C1 segment of cervical spinal cord (tissue), 14 donors: ENCODE data around the gene FIBCD1.
A peak's percentile ranks its signal among the peaks of the same experiment; 100 is the strongest.
"Not testable (repeated sequence)": the region's sequence is repeated elsewhere in the genome, so short reads cannot be mapped to it uniquely, and the experiment has no call there.

Experiments used
- DNase-seq, 14 donors: peaks; one replicate each; lab custom pipeline; 2025; lab: John Stamatoyannopoulos, UW

Gene FIBCD1

GRCh38 chr9:130922893-130923610 lies 16.0 kb downstream of the FIBCD1 start:
- DNase-seq, result no peak

DNA sequence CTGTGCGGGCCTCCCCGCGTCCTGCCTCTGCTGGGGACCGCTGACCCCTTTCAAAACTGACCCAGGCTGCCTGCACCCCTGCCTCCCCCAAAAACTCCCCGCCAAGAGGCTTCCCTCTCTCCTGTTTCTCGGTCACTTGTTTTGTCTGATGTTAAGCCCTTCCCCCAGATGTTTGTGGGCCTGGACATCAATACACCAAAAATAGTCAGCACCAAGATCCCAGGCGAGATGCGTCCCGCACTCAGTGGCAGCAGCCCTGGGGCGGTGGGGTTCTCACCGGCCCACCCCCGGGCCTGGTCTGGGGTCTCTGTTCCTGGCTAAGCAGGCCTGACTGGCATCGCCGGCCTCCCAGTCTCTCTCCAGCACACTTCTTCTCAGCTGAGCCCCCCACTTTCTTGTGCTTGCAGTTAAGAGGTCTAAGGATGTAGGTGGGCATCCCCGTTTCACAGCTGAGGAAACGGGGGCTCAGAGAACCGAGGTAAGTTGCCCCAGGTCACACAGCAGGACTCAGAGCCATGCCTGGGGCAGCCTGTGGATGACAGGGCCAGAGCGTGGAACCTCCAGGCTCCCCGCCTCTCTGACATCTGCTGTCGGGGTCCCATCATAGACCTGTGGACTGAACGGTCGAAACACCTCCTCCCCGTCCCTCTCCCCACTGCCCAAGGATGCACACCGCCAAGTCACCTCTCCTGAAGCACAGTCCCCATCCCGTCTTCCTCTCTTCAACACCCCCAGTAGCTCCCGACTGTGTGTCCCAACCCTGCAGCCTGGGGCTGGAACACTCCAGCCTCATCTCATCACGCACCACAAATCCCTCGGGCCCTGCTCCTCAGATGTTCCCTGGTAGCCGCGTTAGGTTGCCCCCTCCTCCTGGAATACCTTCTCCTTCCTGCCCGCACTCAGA lies 16.8 kb downstream of the FIBCD1 start:
- no peak for DNase-seq

- DNase-seq, result no peak
Measured at GRCh38 chr9:130921300-130921988, 17.6 kb downstream of the FIBCD1 start.

DNA sequence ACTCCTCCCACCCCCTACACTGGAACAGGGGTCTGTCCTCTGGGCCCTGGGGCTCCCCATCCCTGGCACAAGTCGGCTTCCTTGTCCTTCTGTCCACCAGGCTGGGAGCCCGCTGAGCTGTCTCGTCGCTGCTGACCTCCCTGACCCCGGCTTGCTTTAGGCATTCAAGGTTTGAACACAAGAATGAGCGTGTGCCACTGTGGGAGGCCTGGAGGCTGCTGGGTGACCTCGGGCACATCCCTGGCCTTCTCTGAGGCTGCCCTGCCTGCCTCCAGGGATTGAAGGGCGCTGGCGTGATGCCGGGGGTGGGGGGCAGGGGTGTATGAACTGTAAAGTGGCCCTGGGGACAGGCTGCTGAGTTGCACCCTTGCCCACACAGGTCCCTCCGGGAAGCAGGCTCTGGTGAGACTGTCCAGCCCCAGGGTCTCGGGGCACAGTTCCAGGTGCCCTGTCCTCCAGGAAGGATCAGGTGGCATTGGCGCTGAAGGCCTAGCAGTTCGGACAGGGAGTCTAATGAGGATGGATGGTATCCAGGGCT lies 18.2 kb downstream of the FIBCD1 start:
- no peak for DNase-seq

- no peak for DNase-seq
Measured at GRCh38 chr9:130920233-130920632, 18.8 kb downstream of the FIBCD1 start.

- no peak for DNase-seq
Measured at GRCh38 chr9:130919559-130920145, 19.4 kb downstream of the FIBCD1 start.

GRCh38 chr9:130918826-130919558 lies 20.1 kb downstream of the FIBCD1 start:
- peak in 7 of 14 donors; percentile 9 to 55 (median 37) for DNase-seq

DNA sequence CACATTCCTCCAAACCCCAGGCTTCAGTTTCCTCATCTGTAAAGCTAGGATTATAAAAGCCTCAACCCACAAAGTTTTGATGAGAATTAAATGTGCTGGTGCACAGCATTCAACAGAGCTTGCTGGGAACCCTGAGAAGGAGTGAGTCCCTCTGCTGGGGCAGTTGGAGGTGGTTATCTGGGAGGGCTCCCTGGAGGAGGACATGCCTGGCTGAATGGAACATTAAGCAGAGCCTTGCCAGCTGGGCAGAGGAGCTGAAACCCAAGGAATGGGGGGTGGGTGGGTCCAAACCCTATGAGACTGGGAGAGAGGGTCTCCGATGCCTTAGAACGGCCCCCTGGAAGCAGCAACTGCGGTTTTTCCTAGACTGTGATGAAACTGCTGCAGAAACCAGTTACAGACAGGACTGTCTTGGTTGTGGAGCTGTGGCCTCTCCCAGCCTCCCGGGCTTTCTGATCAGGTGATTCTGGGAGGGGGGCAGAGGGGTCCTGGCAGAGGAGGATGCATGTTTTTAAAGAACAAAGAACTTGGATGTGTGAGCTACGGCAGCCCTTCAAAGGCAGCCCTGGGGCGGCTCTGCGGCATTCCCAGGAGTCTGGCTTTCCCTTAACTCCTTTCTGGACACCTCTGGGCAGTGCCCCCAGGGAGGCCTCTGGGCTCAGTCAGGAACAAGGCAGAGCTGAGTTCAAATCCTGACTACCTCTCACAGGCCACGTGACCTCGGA lies 20.8 kb downstream of the FIBCD1 start:
- peak in 1 of 14 donors; percentile 45 for DNase-seq

DNA sequence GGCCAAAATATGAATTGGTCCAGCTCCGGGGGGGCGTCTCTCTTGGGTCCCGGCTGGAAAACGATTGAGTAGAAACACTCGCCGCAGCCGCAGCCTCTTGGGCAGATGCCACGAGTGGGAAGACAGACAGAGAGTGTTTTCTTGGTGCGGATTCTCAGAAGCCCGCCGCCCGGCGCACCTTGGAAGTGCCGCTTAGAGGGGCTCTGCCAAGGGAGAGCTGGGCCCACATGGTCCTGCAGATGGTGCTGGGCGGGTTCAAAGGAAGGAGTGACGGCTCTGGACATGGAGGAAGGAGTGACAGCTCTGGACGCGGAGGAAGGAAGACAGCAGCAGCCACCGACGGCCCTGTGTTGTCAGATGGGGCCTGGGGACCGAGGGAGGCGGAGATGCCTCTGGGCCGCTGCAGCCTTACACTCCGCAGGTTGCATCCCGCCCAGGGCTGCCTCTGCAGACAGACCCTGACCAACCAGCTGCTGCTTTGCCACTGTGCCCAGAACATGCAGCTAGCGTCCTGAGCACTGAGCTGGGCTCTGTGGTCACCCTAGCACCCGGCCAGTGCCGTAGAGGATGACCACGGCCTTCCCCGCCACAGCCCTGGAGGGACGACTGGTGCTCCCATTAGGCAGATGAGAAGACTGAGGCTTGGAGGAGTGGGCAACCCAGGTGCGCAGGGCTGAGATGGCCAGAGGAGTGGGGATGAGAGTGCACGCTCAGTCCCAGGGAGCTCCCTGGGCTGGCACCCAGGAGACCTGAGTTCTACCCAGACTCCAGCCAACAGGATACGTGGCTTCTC lies 21.7 kb downstream of the FIBCD1 start:
- DNase-seq, result no peak

GRCh38 chr9:130915096-130915447 lies 24.0 kb downstream of the FIBCD1 start:
- DNase-seq, result no peak

- DNase-seq, result no peak
Measured at GRCh38 chr9:130914417-130915095, 24.5 kb downstream of the FIBCD1 start.

DNA sequence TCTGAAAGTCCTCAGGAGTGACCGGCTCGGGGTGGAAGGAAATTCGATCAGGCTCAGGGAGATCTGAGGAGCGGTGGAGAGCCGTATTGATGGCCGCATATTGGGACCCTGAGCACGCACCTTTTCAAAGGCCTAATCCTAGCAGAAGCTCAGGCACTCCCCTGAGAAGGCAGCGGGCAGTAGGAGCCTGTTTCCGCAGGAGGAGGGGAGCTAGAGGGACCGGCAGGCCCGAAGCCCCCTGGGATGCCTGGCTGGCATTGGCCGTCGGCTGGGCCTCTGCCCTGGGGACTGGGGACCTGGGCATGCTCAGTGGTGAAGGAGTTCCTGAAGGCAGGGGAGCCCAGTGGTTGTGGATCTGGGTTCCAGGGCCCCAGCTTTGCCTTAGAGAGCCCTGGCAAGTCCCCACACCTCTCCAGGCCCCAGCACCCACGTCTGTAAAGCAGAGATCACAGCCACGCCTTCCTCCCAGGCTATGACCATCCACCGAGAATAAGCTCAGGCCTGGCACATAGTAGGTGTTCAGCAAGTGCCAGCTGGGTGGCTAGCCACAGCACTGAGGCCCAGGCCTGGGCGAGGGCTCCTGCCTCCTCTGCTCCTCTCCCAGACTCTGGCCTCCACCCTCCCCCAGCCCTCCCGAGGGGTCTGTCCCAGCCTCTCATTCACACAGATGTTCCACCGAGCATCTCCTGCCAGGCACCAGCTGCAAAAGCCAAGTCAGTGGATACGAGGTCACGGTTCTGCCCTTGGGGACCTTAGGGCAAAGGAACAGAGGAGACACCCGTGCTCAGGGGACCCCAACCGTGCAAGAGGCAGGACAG lies 25.2 kb downstream of the FIBCD1 start:
- no peak for DNase-seq

DNA sequence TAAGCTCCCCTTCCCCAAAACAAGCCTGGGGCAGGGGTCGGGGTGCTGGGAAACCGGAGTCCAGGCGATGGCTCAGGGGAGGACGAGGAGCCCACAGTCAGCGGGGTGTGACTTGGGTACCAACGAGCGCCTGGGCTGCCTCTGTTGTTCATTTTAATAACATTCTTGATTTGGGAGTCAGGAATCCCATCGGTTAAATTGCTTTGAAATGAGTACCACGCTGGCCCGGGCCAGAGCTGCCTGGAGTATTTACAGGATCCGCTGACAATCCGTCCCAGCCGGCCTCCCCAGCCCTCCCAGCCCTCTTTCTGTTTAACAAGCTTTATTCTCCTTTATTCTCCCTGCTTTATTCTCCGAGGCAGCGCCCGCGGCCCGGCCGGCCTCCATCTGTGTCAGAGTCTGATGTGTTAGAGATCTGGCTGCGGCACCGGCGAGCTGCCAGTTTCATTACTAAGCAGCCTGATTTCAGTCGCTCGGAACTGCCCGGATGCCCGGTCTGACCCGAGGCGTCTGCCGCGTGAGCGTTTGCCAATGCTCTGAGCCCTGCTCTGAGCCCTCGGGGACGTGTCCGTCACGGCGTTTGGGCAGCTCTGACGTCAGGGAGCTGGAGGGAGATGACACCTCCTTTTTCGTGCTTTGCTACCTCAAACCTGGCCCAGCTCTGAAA lies 26.0 kb downstream of the FIBCD1 start:
- peak in 8 of 14 donors; percentile 6 to 73 (median 38) for DNase-seq

GRCh38 chr9:130911254-130912049 lies 27.6 kb downstream of the FIBCD1 start:
- DNase-seq, result no peak

GRCh38 chr9:130910670-130911069 lies 28.4 kb downstream of the FIBCD1 start:
- not testable (repeated sequence) for DNase-seq

DNA sequence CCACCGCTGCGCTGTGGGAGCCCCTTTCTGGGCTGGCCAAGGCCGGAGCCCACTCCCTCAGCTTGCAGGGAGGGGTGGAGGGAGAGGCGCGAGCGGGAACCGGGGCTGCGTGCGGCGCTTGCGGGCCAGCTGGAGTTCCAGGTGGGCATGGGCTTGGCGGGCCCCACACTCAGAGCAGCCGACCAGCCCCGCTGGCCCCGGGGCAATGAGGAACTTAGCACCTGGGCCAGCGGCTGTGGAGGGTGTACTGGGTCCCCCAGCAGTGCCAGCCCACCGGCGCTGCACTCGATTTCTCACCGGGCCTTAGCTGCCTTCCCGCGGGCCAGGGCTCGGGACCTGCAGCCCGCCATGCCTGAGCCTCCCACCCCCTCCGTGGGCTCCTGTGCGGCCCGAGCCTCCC lies 29.0 kb downstream of the FIBCD1 start:
- DNase-seq, result not testable (repeated sequence)
